B cell (primary cell): ENCODE measurements around the gene SCNM1. TPM values are rescaled to one million over a fixed set of nuclear protein-coding genes. Genes with fewer than 3 reads are reported as not detected.

Experiments used
- ATAC-seq: fragments of 200-7000 bp; cut with Tn5 transposase; one replicate; pipeline ENCODE4 v1.10.0; 2021; ENCODE audit warnings: low read depth, mild to moderate bottlenecking, moderate number of reproducible peaks, moderate library complexity
- CTCF ChIA-PET: fragments of 350-600 bp; sonication (Branson Sonifier 250); formaldehyde crosslinking; loops from one replicate; lab custom pipeline; 2021; ENCODE audit warnings: antibody characterized with exemption, inconsistent platforms; lab: Charles Lee
- POLR2A ChIA-PET: fragments of 350-600 bp; sonication (Branson Sonifier 250); formaldehyde crosslinking; loops from one replicate; lab custom pipeline; 2021; ENCODE audit warnings: antibody characterized with exemption; lab: Charles Lee
- DNase-seq: peaks from one replicate; pipeline ENCODE4 v3.0.0; 2013
- H2AFZ ChIP-seq: 2 replicates; pipeline ENCODE4 v1.6.1; 2012; ENCODE audit warnings: mild to moderate bottlenecking, low read depth, low read length; ENCODE audit not compliant: insufficient read depth, poor library complexity, severe bottlenecking
- H3K27ac ChIP-seq, 2 donors: 1 replicate in 1 of 2; 2 replicates in 1 of 2; pipeline ENCODE4 v1.5.1; 2012 to 2013; ENCODE audit warnings: low read length in 2 of 2, mild to moderate bottlenecking in 2 of 2, moderate library complexity in 1 of 2
- H3K27me3 ChIP-seq, 4 experiments: fragments of 200-600 bp in 1 of 4; sonication (generic) in 1 of 4; replicated peaks in 1 of 4; 1 replicate in 2 of 4; 2 replicates in 2 of 4; pipeline versions ENCODE4 v1.6.1 to v1.7.0; 2013 to 2016; ENCODE audit warnings: low read length in 3 of 4, mild to moderate bottlenecking in 2 of 4, mixed read lengths in 1 of 4, moderate library complexity in 1 of 4; ENCODE audit not compliant: insufficient read depth in 4 of 4, control insufficient read depth in 3 of 4; ENCODE audit errors: control extremely low read depth in 1 of 4
- H3K36me3 ChIP-seq, 2 experiments: replicated peaks in 1 of 2; 1 replicate in 1 of 2; 2 replicates in 1 of 2; pipeline versions ENCODE4 v1.6.1 to v1.7.1; 2013; ENCODE audit warnings: low read length in 1 of 2; ENCODE audit not compliant: insufficient read depth in 2 of 2, control insufficient read depth in 1 of 2; ENCODE audit errors: control extremely low read depth in 1 of 2, extremely low read depth in 1 of 2
- H3K4me1 ChIP-seq, 2 donors: fragments of 200-600 bp in 1 of 2; sonication (generic) in 1 of 2; 1 replicate in 1 of 2; 2 replicates in 1 of 2; pipeline versions ENCODE4 v1.5.1 to v1.6.1; 2013 to 2017; ENCODE audit warnings: low read length in 2 of 2; ENCODE audit not compliant: control insufficient read depth in 2 of 2, insufficient read depth in 2 of 2
- H3K4me2 ChIP-seq: replicated peaks from 2 replicates; pipeline ENCODE3; 2012; ENCODE audit warnings: mild to moderate bottlenecking, low read depth, low read length; ENCODE audit not compliant: poor library complexity, severe bottlenecking
- H3K4me3 ChIP-seq, 5 experiments: fragments of 200-600 bp in 1 of 5; sonication (generic) in 1 of 5; 1 replicate in 3 of 5; 2 replicates in 2 of 5; pipeline versions ENCODE4 v1.5.1 to v1.7.0; 2011 to 2016; ENCODE audit warnings: low read length in 4 of 5, mild to moderate bottlenecking in 4 of 5, low read depth in 2 of 5, control low read depth in 1 of 5, moderate library complexity in 1 of 5; ENCODE audit not compliant: insufficient read depth in 1 of 5; ENCODE audit errors: control extremely low read depth in 1 of 5, extremely low read depth in 1 of 5
- H3K79me2 ChIP-seq: fragments of 200-600 bp; sonication (generic); one replicate; pipeline ENCODE4 v1.6.0; 2016; ENCODE audit warnings: low read length; ENCODE audit not compliant: control insufficient read depth, insufficient read depth
- H3K9ac ChIP-seq: fragments of 200-600 bp; sonication (generic); 2 replicates; pipeline ENCODE4 v1.6.1; 2017; ENCODE audit warnings: mild to moderate bottlenecking, low read length, moderate library complexity
- H3K9me3 ChIP-seq, 3 donors: one replicate each; pipeline versions ENCODE4 v1.6.1 to v1.7.1; 2013; ENCODE audit warnings: low read length in 2 of 3; ENCODE audit not compliant: control insufficient read depth in 2 of 3, insufficient read depth in 1 of 3; ENCODE audit errors: control extremely low read depth in 1 of 3
- H4K20me1 ChIP-seq: 2 replicates; pipeline ENCODE4 v1.6.0; 2012; ENCODE audit warnings: mild to moderate bottlenecking, low read length; ENCODE audit not compliant: insufficient read depth, control insufficient read depth, poor library complexity, severe bottlenecking
- H3K27ac Mint-ChIP-seq: one replicate; pipeline ENCODE4 v1.8.0; 2021; ENCODE audit warnings: mixed read lengths
- H3K27me3 Mint-ChIP-seq: one replicate; pipeline ENCODE4 v1.8.0; 2021; ENCODE audit warnings: mixed read lengths
- H3K4me1 Mint-ChIP-seq: one replicate; pipeline ENCODE4 v1.8.0; 2021; ENCODE audit warnings: mixed read lengths
- H3K4me3 Mint-ChIP-seq: one replicate; pipeline ENCODE4 v1.8.0; 2021; ENCODE audit warnings: mixed read lengths
- H3K9me3 Mint-ChIP-seq: one replicate; pipeline ENCODE4 v1.8.0; 2022; ENCODE audit warnings: mixed read lengths; ENCODE audit not compliant: insufficient read depth
- EZH2 ChIP-seq: IDR thresholded peaks from 2 replicates; pipeline ENCODE4 v1.6.1; 2012; ENCODE audit warnings: borderline replicate concordance, low read depth, mild to moderate bottlenecking, moderate library complexity, low read length; ENCODE audit not compliant: insufficient read depth, poor library complexity, severe bottlenecking
- WGBS: methylation state at CpG from one replicate; pipeline ENCODE4 v1.1.5; 2013; ENCODE audit warnings: missing lambda C conversion rate; ENCODE audit not compliant: insufficient coverage; 5-methylcytosine and 5-hydroxymethylcytosine counted together
- intact Hi-C: fragments of 100-400 bp; cut with micrococcal nuclease; formaldehyde crosslinking; loops from one replicate; pipeline ENCODE4 v1.10.0; 2022
- polyA plus RNA-seq: library from polyadenylated mRNA; depleted of rRNA; stranded (reverse); fragments of >200 nt; gene quantifications from 2 replicates; pipeline ENCODE4 v1.2.3, GENCODE V29; 2012
- total RNA-seq, 2 donors: library from RNA; stranded (reverse); fragments of 120-200 nt in 1 of 2; gene quantifications; 1 replicate in 1 of 2; 2 replicates in 1 of 2; pipeline versions ENCODE4 v1.2.3 to v1.2.4, GENCODE V29; 2013 to 2022
- TF ChIP-seq, protein P1 (sequence below): fragments of 200-600 bp; IDR thresholded peaks from one replicate; pipeline ENCODE4 v1.8.0; 2022; ENCODE audit warnings: antibody characterized with exemption, mild to moderate bottlenecking

The SCNM1 gene
- total and polyA plus RNA-seq, 2 donors (not counting 1 experiment from before 2014, with no cell fraction given), result 46.5 to 53.6 TPM

DNA sequence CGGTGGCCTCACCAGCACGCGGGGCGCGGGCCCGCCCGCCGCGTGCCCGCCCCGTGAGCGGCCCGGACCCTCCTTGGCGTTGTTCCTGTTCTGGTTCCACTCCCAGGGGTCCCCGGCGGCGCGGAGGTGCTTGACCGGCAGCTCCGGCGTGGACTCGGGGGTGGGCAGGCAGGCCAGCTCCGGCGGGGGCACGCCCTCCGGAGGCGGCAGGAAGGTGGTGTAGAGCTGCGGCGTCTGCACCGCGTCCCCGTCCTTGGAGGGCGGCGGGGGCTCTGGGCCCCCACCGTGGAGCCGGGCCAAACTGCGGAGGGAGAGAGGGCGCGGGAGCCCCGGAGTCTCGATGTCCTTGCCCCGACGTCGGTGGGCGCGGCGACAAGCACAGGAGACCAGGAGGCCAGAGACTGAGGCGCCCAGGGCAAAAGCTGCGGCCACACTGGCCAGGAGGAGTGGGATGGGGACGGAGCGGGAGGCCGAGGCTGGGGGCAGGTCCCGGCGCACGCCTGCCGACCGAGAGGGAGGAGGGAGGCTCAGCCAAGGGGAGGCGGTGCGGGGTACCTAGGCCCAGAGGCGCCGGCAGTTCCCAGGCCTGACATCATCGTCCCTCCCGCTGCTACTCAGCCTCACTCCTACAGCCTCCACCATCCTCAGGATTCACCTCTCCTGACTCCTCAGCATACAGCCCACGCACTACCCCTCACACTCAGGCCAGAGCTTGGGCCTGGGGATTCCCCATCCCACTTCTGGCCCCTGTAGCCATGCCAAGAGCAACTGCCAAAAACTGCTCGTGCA is 32.7 kb upstream of the SCNM1 start:
- Mint-ChIP-seq H3K4me3 (no peak overlapping the region), H3K4me1 (peaks cover 14% of the 10 kb centered on the region), H3K9me3 (no peaks in the 10 kb centered on the region), H3K27ac (no peak overlapping the region), H3K27me3 (no peaks in the 10 kb centered on the region)
- Histone ChIP-seq H3K27me3 (peaks cover 0 to 4% (median 0%) of the 10 kb centered on the region in 4 experiments), H3K27ac (no peak overlapping the region), H3K36me3 (no peaks in the 10 kb centered on the region), H3K4me3 (no peak overlapping the region), H4K20me1 (no peaks in the 10 kb centered on the region), H3K79me2 (no peaks in the 10 kb centered on the region), H3K4me1 (peaks cover 6 to 15% of the 10 kb centered on the region in 2 donors), H3K4me2 (no peak overlapping the region), H3K9me3 (no peaks in the 10 kb centered on the region), H2AFZ (no peak overlapping the region), H3K9ac (no peak overlapping the region)
- intact Hi-C loops, result no loop called here
- WGBS, result 96% methylated on average over 59 of the region's 65 CpGs
- ATAC-seq (no peak), DNase-seq (no peak)
- ChIA-PET CTCF (interaction anchor here (0.8 kb wide), 1 partner anchor 34 kb away, joined by 4 read pairs; no protein-coding TSS in a partner anchor), POLR2A (no interaction called here)
- no peak for TF ChIP-seq EZH2
- TF ChIP-seq, protein P1, sequence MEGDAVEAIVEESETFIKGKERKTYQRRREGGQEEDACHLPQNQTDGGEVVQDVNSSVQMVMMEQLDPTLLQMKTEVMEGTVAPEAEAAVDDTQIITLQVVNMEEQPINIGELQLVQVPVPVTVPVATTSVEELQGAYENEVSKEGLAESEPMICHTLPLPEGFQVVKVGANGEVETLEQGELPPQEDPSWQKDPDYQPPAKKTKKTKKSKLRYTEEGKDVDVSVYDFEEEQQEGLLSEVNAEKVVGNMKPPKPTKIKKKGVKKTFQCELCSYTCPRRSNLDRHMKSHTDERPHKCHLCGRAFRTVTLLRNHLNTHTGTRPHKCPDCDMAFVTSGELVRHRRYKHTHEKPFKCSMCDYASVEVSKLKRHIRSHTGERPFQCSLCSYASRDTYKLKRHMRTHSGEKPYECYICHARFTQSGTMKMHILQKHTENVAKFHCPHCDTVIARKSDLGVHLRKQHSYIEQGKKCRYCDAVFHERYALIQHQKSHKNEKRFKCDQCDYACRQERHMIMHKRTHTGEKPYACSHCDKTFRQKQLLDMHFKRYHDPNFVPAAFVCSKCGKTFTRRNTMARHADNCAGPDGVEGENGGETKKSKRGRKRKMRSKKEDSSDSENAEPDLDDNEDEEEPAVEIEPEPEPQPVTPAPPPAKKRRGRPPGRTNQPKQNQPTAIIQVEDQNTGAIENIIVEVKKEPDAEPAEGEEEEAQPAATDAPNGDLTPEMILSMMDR, result no peak

DNA sequence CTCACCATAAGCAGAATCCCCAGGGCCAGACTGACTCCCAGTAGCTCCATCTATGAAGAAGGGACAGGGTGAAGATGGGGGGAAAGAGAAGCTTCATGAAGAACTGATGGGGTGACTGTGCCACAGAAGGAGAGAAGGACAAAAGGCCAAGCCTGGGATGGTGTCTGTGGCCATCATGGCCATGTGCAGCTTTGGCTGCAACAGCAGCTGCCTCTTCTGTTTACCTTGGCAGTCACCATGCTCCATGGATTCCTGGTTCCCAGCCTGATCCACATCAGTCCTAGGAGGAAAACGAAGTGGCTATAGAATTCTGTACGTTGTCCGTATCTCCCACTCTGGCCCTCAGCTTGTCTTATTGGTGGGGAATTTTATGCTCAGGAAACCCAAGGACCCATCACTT is 31.5 kb upstream of the SCNM1 start:
- Histone ChIP-seq H3K4me3 (no peak overlapping the region), H3K36me3 (no peaks in the 10 kb centered on the region), H4K20me1 (no peaks in the 10 kb centered on the region), H3K79me2 (no peaks in the 10 kb centered on the region), H3K27me3 (peaks cover 0 to 4% (median 0%) of the 10 kb centered on the region in 4 experiments), H2AFZ (no peak overlapping the region), H3K9ac (no peak overlapping the region), H3K4me2 (no peak overlapping the region), H3K9me3 (no peaks in the 10 kb centered on the region), H3K4me1 (peaks cover 6 to 15% of the 10 kb centered on the region in 2 donors), H3K27ac (no peak overlapping the region)
- ChIA-PET POLR2A (interaction anchor here (0.6 kb wide), 1 partner anchor 128 kb away, joined by 3 read pairs; no protein-coding TSS in a partner anchor), CTCF (interaction anchor here (0.8 to 1.1 kb wide), 2 partner anchors 21 to 35 kb away, joined by 3 to 4 read pairs; no protein-coding TSS in a partner anchor)
- DNase-seq (no peak), ATAC-seq (no peak)
- Mint-ChIP-seq H3K4me1 (peaks cover 14% of the 10 kb centered on the region), H3K27ac (no peak overlapping the region), H3K4me3 (no peak overlapping the region), H3K9me3 (no peaks in the 10 kb centered on the region), H3K27me3 (no peaks in the 10 kb centered on the region)
- TF ChIP-seq EZH2, result no peak
- TF ChIP-seq, protein P1, result no peak
- no CpG with 5 or more reads among the region's 3 CpGs for WGBS
- intact Hi-C loops, result no loop called here
